HL-60 (cell line): Measurements from ENCODE around the gene TIMM50.

Source experiments
- DNase-seq, 2 experiments: peaks; one replicate each; pipeline ENCODE4 v3.0.0-alpha.2; 2010 to 2020; ENCODE audit warnings: low read depth in 1 of 2, low spot score in 1 of 2
- H3K27ac ChIP-seq: fragments of 250-450 bp; sonication (Bioruptor Pico); replicated peaks from 2 replicates; pipeline ENCODE4 v1.5.1; 2020; ENCODE audit warnings: mild to moderate bottlenecking, moderate library complexity
- H3K27me3 ChIP-seq: fragments of 250-450 bp; sonication (Bioruptor Pico); 2 replicates; pipeline ENCODE4 v1.5.1; 2021; ENCODE audit warnings: mild to moderate bottlenecking, moderate library complexity; ENCODE audit not compliant: insufficient read depth, poor library complexity, severe bottlenecking
- H3K4me3 ChIP-seq: replicated peaks from 2 replicates; pipeline ENCODE4 v1.5.1; 2011; ENCODE audit warnings: mild to moderate bottlenecking, control low read depth, low read length; ENCODE audit not compliant: insufficient read depth
- CTCF ChIP-seq: IDR thresholded peaks from one replicate; pipeline ENCODE4 v1.5.1; 2011; ENCODE audit warnings: low read length, control low read depth, inconsistent platforms; ENCODE audit not compliant: insufficient read depth
- GABPA ChIP-seq: IDR thresholded peaks from 2 replicates; pipeline ENCODE4 v1.6.1; 2012; ENCODE audit warnings: low read depth
- POLR2AphosphoS5 ChIP-seq: IDR thresholded peaks from 2 replicates; pipeline ENCODE4 v1.6.1; 2012; ENCODE audit warnings: low read depth
- REST ChIP-seq: IDR thresholded peaks from 2 replicates; pipeline ENCODE4 v1.6.1; 2012; ENCODE audit warnings: low read depth; ENCODE audit not compliant: insufficient replicate concordance
- SPI1 ChIP-seq: IDR thresholded peaks from 2 replicates; pipeline ENCODE4 v1.6.1; 2012; ENCODE audit warnings: low read depth, mild to moderate bottlenecking, borderline replicate concordance

Gene TIMM50

GRCh38 chr19:39498798-39499642, 18.4 kb downstream of the TIMM50 start, which contains the start of gene DLL3:
Gene DLL3 (plus strand): TSS chr19:39498947. CDS start chr19:39498975, 28 bp downstream.
- Histone ChIP-seq H3K4me3 (no peak within 1 kb of the TSS), H3K27me3 (peaks cover 32% of the 10 kb centered on the region), H3K27ac (no peak within 1 kb of the TSS)

GRCh38 chr19:39499932-39500331, 19.3 kb downstream of the TIMM50 start:
- Histone ChIP-seq H3K4me3 (no peak overlapping the region), H3K27ac (no peak overlapping the region), H3K27me3 (peaks cover 32% of the 10 kb centered on the region)
- no peak for TF ChIP-seq POLR2AphosphoS5
- TF ChIP-seq REST, result no peak
- TF ChIP-seq CTCF, result no peak
- no peak for TF ChIP-seq GABPA
- no peak for TF ChIP-seq SPI1
- no peak for DNase-seq

More at GRCh38 chr19:39498798-39499642, 18.4 kb downstream of the TIMM50 start, which contains the start of gene DLL3:
- TF ChIP-seq REST, result no peak
- DNase-seq, result no peak

- Histone ChIP-seq H3K27me3 (peaks cover 32% of the 10 kb centered on the region), H3K4me3 (no peak overlapping the region), H3K27ac (no peak overlapping the region)
- DNase-seq, result no peak
- TF ChIP-seq SPI1, result no peak
- TF ChIP-seq POLR2AphosphoS5, result no peak
- no peak for TF ChIP-seq REST
- TF ChIP-seq GABPA, result no peak
- no peak for TF ChIP-seq CTCF
These were observed 19.9 kb downstream of the TIMM50 start for GRCh38 chr19:39500543-39500942.
